ENCODE data around the gene KCNJ10.
A peak's percentile ranks its signal among the peaks of the same experiment; 100 is the strongest.

The KCNJ10 gene

DNA sequence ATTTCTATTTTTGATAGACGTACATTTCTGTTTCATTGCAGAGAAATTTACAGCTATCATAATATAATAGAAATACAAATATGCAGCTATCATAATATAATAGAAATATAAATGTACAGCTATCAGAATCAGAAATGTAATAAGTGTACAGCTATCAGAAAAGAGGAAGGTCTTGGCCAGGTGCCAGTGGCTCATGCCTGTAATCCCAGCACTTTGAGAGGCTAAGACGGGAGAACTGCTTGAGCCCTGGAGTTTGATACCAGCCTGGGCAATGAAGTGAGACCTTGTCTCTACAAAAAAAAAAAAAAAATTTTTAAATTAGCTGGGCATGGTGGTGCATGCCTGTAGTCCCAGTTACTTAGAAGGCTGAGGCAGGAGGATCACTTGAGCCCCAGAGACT lies 76.0 kb downstream of the KCNJ10 start:
- Histone ChIP-seq H3K4me3 (ENCODE audit: low read depth, low read length) (no peak overlapping the region), H3K9me3 (ENCODE audit: severe bottlenecking) (no peaks in the 10 kb centered on the region), H3K27ac (no peak overlapping the region), H3K27me3 (ENCODE audit: insufficient read depth, low read depth, severe bottlenecking) (no peaks in the 10 kb centered on the region), H3K36me3 (no peaks in the 10 kb centered on the region)
- peak; percentile 71 for DNase-seq
- no peak for TF ChIP-seq CTCF (IDR thresholded peaks at IDR 0.05; ENCODE audit: low read depth, low read length)

- H3K9me3 ChIP-seq (ENCODE audit: severe bottlenecking) = no peaks in the 10 kb centered on the region
- peak; percentile 8 for DNase-seq
- H3K4me3 ChIP-seq (ENCODE audit: low read depth, low read length) = no peak overlapping the region
- TF ChIP-seq CTCF (IDR thresholded peaks at IDR 0.05; ENCODE audit: low read depth, low read length) = no peak
- H3K36me3 ChIP-seq = no peaks in the 10 kb centered on the region
- H3K27ac ChIP-seq = no peak overlapping the region
- H3K27me3 ChIP-seq (ENCODE audit: insufficient read depth, low read depth, severe bottlenecking) = no peaks in the 10 kb centered on the region
Observed at GRCh38 chr1:159992161-159992560, 77.8 kb downstream of the KCNJ10 start.

DNA sequence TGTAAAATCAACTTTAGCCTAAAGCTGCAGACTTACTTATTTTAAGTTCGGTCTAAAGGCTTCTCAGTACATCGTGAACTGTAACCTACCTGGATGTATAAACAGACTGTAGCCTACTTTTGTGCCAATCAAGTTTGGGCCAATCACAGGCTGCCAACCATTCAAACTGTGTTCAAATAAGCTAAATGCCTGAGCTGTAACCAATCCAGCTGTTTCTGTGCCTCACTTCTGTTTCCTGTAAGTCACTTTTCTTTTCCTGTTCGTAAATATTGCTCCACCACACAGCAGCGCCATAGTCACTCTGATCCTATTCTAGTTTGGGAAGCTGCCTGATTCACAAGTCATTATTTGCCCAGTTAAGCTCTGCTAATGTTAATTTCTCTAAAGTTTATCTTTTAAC lies 78.4 kb downstream of the KCNJ10 start:
- Histone ChIP-seq H3K4me3 (ENCODE audit: low read depth, low read length) (no peak overlapping the region), H3K9me3 (ENCODE audit: severe bottlenecking) (no peaks in the 10 kb centered on the region), H3K27me3 (ENCODE audit: insufficient read depth, low read depth, severe bottlenecking) (no peaks in the 10 kb centered on the region), H3K36me3 (no peaks in the 10 kb centered on the region), H3K27ac (no peak overlapping the region)
- TF ChIP-seq CTCF (IDR thresholded peaks at IDR 0.05; ENCODE audit: low read depth, low read length) = no peak
- DNase-seq = peak; percentile 0

GRCh38 chr1:159990005-159990404 lies 80.0 kb downstream of the KCNJ10 start:
- DNase-seq = peak; percentile 2
- Histone ChIP-seq H3K9me3 (ENCODE audit: severe bottlenecking) (no peaks in the 10 kb centered on the region), H3K27ac (no peak overlapping the region), H3K27me3 (ENCODE audit: insufficient read depth, low read depth, severe bottlenecking) (no peaks in the 10 kb centered on the region), H3K36me3 (no peaks in the 10 kb centered on the region), H3K4me3 (ENCODE audit: low read depth, low read length) (no peak overlapping the region)
- no peak for TF ChIP-seq CTCF (IDR thresholded peaks at IDR 0.05; ENCODE audit: low read depth, low read length)

DNA sequence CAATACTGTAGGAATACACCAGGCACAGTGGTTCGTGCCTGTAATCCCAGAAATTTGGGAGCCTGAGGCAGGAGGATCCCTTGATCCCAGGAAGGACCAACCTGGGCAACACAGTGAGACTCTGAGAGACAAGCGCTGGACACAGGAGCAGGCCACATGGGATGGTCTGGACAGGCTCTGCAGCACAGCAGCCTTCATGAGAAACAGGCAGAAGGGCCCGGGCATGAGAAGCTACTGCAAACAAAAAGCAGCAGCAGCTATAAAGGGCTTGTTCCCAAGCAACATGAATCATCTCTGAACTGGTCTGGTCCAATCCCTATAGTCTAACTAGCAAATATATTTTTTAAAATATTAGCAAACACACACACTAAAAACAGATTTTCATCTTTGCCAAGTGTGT lies 80.4 kb downstream of the KCNJ10 start:
- no peak overlapping the region for H3K4me3 ChIP-seq (ENCODE audit: low read depth, low read length)
- DNase-seq = peak; percentile 5

More for the DNA sequence above, 80.4 kb downstream of the KCNJ10 start:
- H3K27ac ChIP-seq = no peak overlapping the region
- no peaks in the 10 kb centered on the region for H3K27me3 ChIP-seq (ENCODE audit: insufficient read depth, low read depth, severe bottlenecking)
- no peak for TF ChIP-seq CTCF (IDR thresholded peaks at IDR 0.05; ENCODE audit: low read depth, low read length)
- H3K9me3 ChIP-seq (ENCODE audit: severe bottlenecking) = no peaks in the 10 kb centered on the region
- no peaks in the 10 kb centered on the region for H3K36me3 ChIP-seq

Data from WERI-Rb-1 (cell line).